CD4-positive, CD25-positive, alpha-beta regulatory T cell (primary cell): ENCODE results near the gene CITED1. TPM values are rescaled to one million over a fixed set of nuclear protein-coding genes. Genes with fewer than 3 reads are reported as not detected.

ENCODE experiments used
- ATAC-seq, 2 donors: fragments of 150-1000 bp; cut with Tn5 transposase; one replicate each; pipeline ENCODE4 v1.10.0; 2021; ENCODE audit warnings: low read depth in 2 of 2, moderate number of reproducible peaks in 2 of 2, moderate library complexity in 1 of 2
- DNase-seq, 3 donors: peaks; one replicate each; pipeline versions ENCODE4 v3.0.0 to v3.0.0-alpha.2; 2012 to 2022; ENCODE audit warnings: mixed read lengths in 1 of 3
- H3K27ac ChIP-seq: one replicate; pipeline ENCODE4 v1.7.0; 2013; ENCODE audit warnings: mild to moderate bottlenecking, low read length; ENCODE audit not compliant: insufficient read depth, poor library complexity, severe bottlenecking
- H3K27me3 ChIP-seq: one replicate; pipeline ENCODE4 v1.7.0; 2013; ENCODE audit warnings: low read length; ENCODE audit not compliant: control insufficient read depth, insufficient read depth
- H3K36me3 ChIP-seq: one replicate; pipeline ENCODE4 v1.7.0; 2013; ENCODE audit warnings: mild to moderate bottlenecking, low read length, moderate library complexity; ENCODE audit not compliant: control insufficient read depth, insufficient read depth
- H3K4me1 ChIP-seq: 2 replicates; pipeline ENCODE4 v1.7.0; 2013; ENCODE audit warnings: mild to moderate bottlenecking, low read length; ENCODE audit not compliant: insufficient read depth, control insufficient read depth, poor library complexity, severe bottlenecking
- H3K4me3 ChIP-seq: one replicate; pipeline ENCODE4 v1.7.0; 2013; ENCODE audit warnings: low read depth, mild to moderate bottlenecking, low read length, moderate library complexity
- H3K9me3 ChIP-seq, 2 experiments: 1 replicate in 1 of 2; 2 replicates in 1 of 2; pipeline ENCODE4 v1.7.0; 2013; ENCODE audit warnings: low read length in 2 of 2, mild to moderate bottlenecking in 1 of 2, moderate library complexity in 1 of 2; ENCODE audit not compliant: control insufficient read depth in 2 of 2
- H3K27ac Mint-ChIP-seq, 3 donors: one replicate each; pipeline ENCODE4 v1.8.0; 2020 to 2022; ENCODE audit warnings: mild to moderate bottlenecking in 3 of 3, mixed read lengths in 3 of 3, moderate library complexity in 2 of 3
- H3K27me3 Mint-ChIP-seq: one replicate; pipeline ENCODE4 v1.8.0; 2022; ENCODE audit warnings: mild to moderate bottlenecking, mixed read lengths
- H3K36me3 Mint-ChIP-seq: one replicate; pipeline ENCODE4 v1.8.0; 2020; ENCODE audit warnings: mixed read lengths
- H3K4me1 Mint-ChIP-seq, 4 donors: one replicate each; pipeline ENCODE4 v1.8.0; 2020 to 2022; ENCODE audit warnings: mixed read lengths in 4 of 4, mild to moderate bottlenecking in 1 of 4
- H3K4me3 Mint-ChIP-seq, 4 donors: one replicate each; pipeline ENCODE4 v1.8.0; 2020 to 2022; ENCODE audit warnings: mild to moderate bottlenecking in 4 of 4, mixed read lengths in 4 of 4, moderate library complexity in 3 of 4
- H3K9me3 Mint-ChIP-seq, 7 donors: one replicate each; pipeline ENCODE4 v1.8.0; 2020 to 2022; ENCODE audit warnings: mixed read lengths in 7 of 7, mild to moderate bottlenecking in 3 of 7, moderate library complexity in 2 of 7
- polyA plus RNA-seq, 4 donors: library from polyadenylated mRNA; unstranded; fragments of 300-500 nt; fragmentation: Illumina TruSeq; gene quantifications; one replicate each; pipeline ENCODE4 v1.2.3, GENCODE V29; 2021
- total RNA-seq: library from RNA; stranded (reverse); gene quantifications from one replicate; pipeline ENCODE4 v1.2.3, GENCODE V29; 2022

Gene CITED1
- total RNA-seq = 1.4 TPM
- polyA plus RNA-seq = not detected

DNA sequence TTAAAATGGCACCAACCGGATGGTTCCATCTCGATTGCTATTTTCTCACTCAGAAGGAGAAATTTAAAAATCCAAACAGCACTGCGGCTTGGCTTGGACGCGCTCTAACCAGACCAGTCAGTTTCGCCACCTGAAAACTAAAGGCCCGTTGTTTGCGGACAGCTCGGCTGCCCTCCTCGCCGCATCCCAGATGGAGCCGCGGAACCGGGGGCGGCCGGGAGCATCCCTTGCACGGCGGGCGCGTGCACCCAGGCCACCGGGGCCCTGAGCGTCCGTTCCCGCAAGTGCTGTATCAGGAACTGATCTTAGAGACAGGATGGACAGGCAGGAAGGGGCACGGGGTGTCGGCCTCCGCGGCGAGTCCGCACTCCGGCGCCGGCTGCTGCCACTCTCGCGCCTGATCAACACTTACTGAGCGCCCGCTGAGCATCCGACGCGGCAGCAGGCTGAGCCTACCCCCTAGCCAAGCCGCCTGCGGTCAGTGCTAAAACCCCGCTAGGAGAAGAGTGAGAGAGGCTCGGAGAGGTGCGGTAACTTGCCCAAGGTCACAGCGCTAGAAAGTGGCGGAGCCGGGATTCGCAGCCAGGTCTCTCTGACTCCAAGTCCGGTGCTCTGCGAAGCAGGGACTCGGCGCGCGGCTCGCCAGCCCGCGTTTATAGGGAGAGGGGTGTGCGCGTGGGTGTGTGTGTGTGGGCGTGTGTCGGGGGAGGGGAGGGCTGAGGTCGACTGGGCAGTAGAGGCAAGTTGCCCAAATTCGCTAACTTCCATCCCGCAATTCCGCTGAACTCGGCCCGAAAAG, at the start of gene CITED1:
Gene CITED1, minus strand, starts transcription at position 629 of the 799 bp plus-strand sequence. CDS start 3,045 bp downstream, outside the sequence.
- Histone ChIP-seq H3K4me1 (peaks cover 37% of the 10 kb centered on the region), H3K9me3 (no peaks in the 10 kb centered on the region), H3K36me3 (no peaks in the 10 kb centered on the region), H3K27ac (no peak within 1 kb of the TSS), H3K4me3 (no peak within 1 kb of the TSS), H3K27me3 (peaks cover 21% of the 10 kb centered on the region)
- peak within 1 kb of the TSS in 1 of 3 donors; percentile 48 for H3K27ac Mint-ChIP-seq
- H3K4me1 Mint-ChIP-seq = peaks cover 4 to 40% (median 12%) of the 10 kb centered on the region in 4 donors
- H3K27me3 Mint-ChIP-seq = peaks cover 66% of the 10 kb centered on the region
- H3K36me3 Mint-ChIP-seq = no peaks in the 10 kb centered on the region
- peaks cover 0 to 4% (median 0%) of the 10 kb centered on the region in 7 donors for H3K9me3 Mint-ChIP-seq
- DNase-seq = peak in 1 of 3 donors; percentile 16
- ATAC-seq = peak in 1 of 2 donors; percentile 27
- peak within 1 kb of the TSS; percentile 80 to 90 (median 86) for H3K4me3 Mint-ChIP-seq

GRCh38 chrX:72352786-72353185, 47.1 kb upstream of the CITED1 start:
- Histone ChIP-seq H3K36me3 (peaks cover 4% of the 10 kb centered on the region), H3K9me3 (no peaks in the 10 kb centered on the region), H3K4me1 (no peaks in the 10 kb centered on the region), H3K27ac (no peak overlapping the region), H3K4me3 (no peak overlapping the region), H3K27me3 (no peaks in the 10 kb centered on the region)
- Mint-ChIP-seq H3K36me3 (peaks cover 28% of the 10 kb centered on the region), H3K27me3 (no peaks in the 10 kb centered on the region), H3K4me1 (peaks cover 0 to 13% (median under 1%) of the 10 kb centered on the region in 4 donors), H3K27ac (no peak overlapping the region), H3K4me3 (no peak overlapping the region), H3K9me3 (no peaks in the 10 kb centered on the region)
- ATAC-seq (no peak), DNase-seq (no peak)

DNA sequence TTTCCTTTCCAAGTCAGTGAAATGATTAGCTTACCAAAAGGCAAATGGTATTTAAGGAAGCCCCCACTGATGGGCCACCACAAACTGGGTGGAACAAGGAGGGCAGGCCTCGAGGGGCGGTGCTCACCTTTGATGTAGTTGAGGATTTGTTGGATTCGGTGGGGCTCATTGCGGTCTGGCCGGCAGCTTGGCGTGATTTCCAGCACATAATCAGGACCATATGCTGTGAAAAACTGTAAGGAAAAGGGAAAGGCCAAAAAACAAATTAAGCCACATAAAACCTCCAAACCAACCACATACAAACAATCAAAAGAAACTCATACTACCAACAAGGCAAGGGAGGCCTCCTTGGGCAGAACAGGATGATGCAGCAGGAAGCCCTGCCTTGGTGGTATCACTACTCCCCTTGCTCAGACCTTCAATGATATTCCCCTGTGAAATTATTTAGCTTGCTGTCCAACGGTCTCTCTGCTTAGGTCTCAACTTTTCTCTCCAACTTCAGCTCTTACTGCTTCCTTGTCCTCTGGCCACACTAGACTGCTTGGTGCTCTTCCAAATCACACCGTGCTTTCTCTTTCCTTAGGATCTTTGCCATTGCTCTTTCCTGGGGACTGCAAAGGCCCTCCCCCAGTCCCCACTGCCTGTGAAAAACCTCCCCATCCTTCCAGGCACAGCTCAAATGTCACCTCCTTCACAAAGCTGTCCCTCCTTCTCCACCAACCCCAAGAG, 46.1 kb upstream of the CITED1 start:
- H3K9me3 ChIP-seq = no peaks in the 10 kb centered on the region

GRCh38 chrX:72349190-72349589, 43.5 kb upstream of the CITED1 start:
- no peaks in the 10 kb centered on the region for H3K27me3 ChIP-seq
- no peak overlapping the region for H3K4me3 ChIP-seq
- no peak overlapping the region for H3K27ac ChIP-seq
- DNase-seq (peak in 1 of 3 donors; percentile 17), ATAC-seq (no peak)
- H3K9me3 ChIP-seq = no peaks in the 10 kb centered on the region
- Mint-ChIP-seq H3K4me1 (peaks cover 0 to 13% (median under 1%) of the 10 kb centered on the region in 4 donors), H3K27me3 (no peaks in the 10 kb centered on the region), H3K9me3 (no peaks in the 10 kb centered on the region), H3K4me3 (no peak overlapping the region), H3K36me3 (peaks cover 20% of the 10 kb centered on the region), H3K27ac (no peak overlapping the region)
- H3K36me3 ChIP-seq = peaks cover 4% of the 10 kb centered on the region
- no peaks in the 10 kb centered on the region for H3K4me1 ChIP-seq

More for the DNA sequence above, 46.1 kb upstream of the CITED1 start:
- no peak overlapping the region for H3K27ac ChIP-seq
- H3K36me3 ChIP-seq = peaks cover 4% of the 10 kb centered on the region
- Mint-ChIP-seq H3K36me3 (peaks cover 25% of the 10 kb centered on the region), H3K4me1 (peaks cover 0 to 13% (median under 1%) of the 10 kb centered on the region in 4 donors), H3K27me3 (no peaks in the 10 kb centered on the region), H3K27ac (peak overlapping the region in 1 of 3 donors; percentile 14), H3K4me3 (no peak overlapping the region), H3K9me3 (no peaks in the 10 kb centered on the region)
- no peaks in the 10 kb centered on the region for H3K4me1 ChIP-seq
- no peaks in the 10 kb centered on the region for H3K27me3 ChIP-seq
- H3K4me3 ChIP-seq = no peak overlapping the region
- DNase-seq = no peak
- ATAC-seq = no peak

DNA sequence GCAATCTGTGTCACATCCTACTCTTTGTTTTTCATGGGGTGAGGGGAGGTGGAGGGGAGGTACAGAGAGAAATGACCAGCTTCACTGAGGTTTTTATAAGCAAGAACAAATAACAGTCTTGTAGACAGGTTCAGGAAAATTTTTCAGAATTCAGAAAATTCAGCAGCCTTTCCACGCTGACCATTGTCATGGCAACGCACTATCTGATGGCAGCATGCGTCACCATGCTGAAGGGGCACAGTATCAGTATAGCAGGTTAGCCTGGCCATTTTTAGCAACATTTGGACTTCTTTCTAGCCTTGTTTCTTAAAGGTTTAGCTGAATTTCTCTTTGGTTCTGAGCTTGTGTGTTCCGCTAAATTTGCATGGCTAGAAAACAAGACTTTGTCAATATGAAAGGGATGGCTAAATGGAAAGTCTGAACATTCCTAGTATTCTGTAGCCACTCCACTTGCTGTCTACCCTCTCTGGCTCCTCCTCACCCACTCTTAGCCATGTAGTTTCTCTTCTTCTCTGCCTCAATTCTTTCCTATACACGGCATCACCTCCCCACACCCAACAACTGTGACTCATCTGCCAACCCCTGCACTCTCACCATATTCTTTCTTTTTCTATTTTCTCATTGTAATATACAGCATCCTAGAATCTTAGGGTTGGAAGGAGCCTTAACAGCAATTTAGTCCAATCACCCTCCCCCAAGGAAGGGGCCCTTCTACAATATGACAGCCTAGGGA, 42.7 kb upstream of the CITED1 start:
- Histone ChIP-seq H3K27me3 (no peaks in the 10 kb centered on the region), H3K36me3 (peaks cover 4% of the 10 kb centered on the region), H3K9me3 (no peaks in the 10 kb centered on the region), H3K4me1 (no peaks in the 10 kb centered on the region), H3K4me3 (no peak overlapping the region), H3K27ac (no peak overlapping the region)
- DNase-seq (no peak), ATAC-seq (no peak)
- no peaks in the 10 kb centered on the region for H3K9me3 Mint-ChIP-seq
- no peak overlapping the region for H3K4me3 Mint-ChIP-seq
- no peaks in the 10 kb centered on the region for H3K27me3 Mint-ChIP-seq
- peaks cover 20% of the 10 kb centered on the region for H3K36me3 Mint-ChIP-seq
- no peak overlapping the region for H3K27ac Mint-ChIP-seq
- H3K4me1 Mint-ChIP-seq = peaks cover 0 to 13% (median under 1%) of the 10 kb centered on the region in 4 donors

GRCh38 chrX:72347366-72347765, 41.7 kb upstream of the CITED1 start:
- Mint-ChIP-seq H3K27ac (no peak overlapping the region), H3K4me3 (no peak overlapping the region), H3K4me1 (peaks cover 0 to 13% (median under 1%) of the 10 kb centered on the region in 4 donors), H3K36me3 (peaks cover 14% of the 10 kb centered on the region), H3K27me3 (no peaks in the 10 kb centered on the region), H3K9me3 (no peaks in the 10 kb centered on the region)
- peaks cover 4% of the 10 kb centered on the region for H3K36me3 ChIP-seq
- no peak overlapping the region for H3K27ac ChIP-seq
- ATAC-seq (no peak), DNase-seq (no peak)
- H3K4me1 ChIP-seq = no peaks in the 10 kb centered on the region
- no peak overlapping the region for H3K4me3 ChIP-seq
- H3K9me3 ChIP-seq = no peaks in the 10 kb centered on the region
- no peaks in the 10 kb centered on the region for H3K27me3 ChIP-seq

DNA sequence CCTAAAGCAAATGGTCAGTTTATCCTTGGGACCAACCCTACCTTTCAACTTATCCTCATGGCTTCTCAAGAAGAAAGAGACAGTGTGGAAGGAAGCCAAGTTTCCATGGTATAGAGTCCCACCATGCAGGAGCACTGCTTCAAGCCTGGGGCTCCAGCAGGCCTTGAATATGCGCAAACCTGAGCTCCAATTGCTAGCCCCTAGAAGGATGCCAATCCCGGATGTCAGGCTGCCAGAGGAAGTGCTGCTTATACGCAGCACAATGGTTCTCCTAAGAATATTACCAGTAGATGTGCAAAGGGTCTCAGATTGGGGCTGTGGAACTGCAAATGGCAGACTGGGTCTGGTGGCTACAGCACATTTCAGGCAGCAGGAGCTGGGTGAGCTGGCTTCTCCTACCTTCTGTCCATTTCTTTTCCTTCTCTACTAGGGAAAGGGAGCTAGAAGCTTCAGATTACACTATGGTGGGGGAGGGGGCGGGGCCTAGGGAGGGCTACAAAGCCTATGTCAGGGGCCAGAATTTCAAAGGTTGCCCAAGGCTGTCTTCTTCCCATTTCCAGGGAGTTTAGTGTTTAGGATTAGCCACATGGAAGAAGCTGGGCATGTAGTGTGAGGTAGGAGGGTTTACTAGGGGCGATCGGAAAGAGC, 40.7 kb upstream of the CITED1 start:
- no peak overlapping the region for H3K27ac ChIP-seq
- Mint-ChIP-seq H3K9me3 (no peaks in the 10 kb centered on the region), H3K27ac (no peak overlapping the region), H3K36me3 (peaks cover 8% of the 10 kb centered on the region), H3K4me1 (peaks cover 0 to 13% (median under 1%) of the 10 kb centered on the region in 4 donors), H3K4me3 (no peak overlapping the region), H3K27me3 (no peaks in the 10 kb centered on the region)
- H3K9me3 ChIP-seq = no peaks in the 10 kb centered on the region
- no peaks in the 10 kb centered on the region for H3K4me1 ChIP-seq
- H3K4me3 ChIP-seq = no peak overlapping the region
- no peak for DNase-seq
- ATAC-seq = no peak
- peaks cover 4% of the 10 kb centered on the region for H3K36me3 ChIP-seq
- H3K27me3 ChIP-seq = no peaks in the 10 kb centered on the region
